Neuron (in vitro differentiated cells): ENCODE results near the gene HEPHL1.
"Not testable (repeated sequence)": the region's sequence is repeated elsewhere in the genome, so short reads cannot be mapped to it uniquely, and the experiment has no call there.

Experiments used
- H2AFZ ChIP-seq: one replicate; pipeline ENCODE4 v1.6.1; 2013; ENCODE audit warnings: low read depth, mild to moderate bottlenecking, inconsistent platforms, low read length, moderate library complexity
- H3K27me3 ChIP-seq: one replicate; pipeline ENCODE4 v1.6.1; 2013; ENCODE audit warnings: low read length; ENCODE audit not compliant: insufficient read depth
- H3K36me3 ChIP-seq: one replicate; pipeline ENCODE4 v1.6.1; 2013; ENCODE audit warnings: low read length; ENCODE audit not compliant: insufficient read depth
- H3K4me1 ChIP-seq: one replicate; pipeline ENCODE4 v1.6.1; 2013; ENCODE audit warnings: low read length; ENCODE audit not compliant: insufficient read depth
- H3K4me3 ChIP-seq: 2 replicates; pipeline ENCODE4 v1.5.1; 2013; ENCODE audit warnings: mild to moderate bottlenecking, low read length, moderate library complexity
- H3K9me3 ChIP-seq: one replicate; pipeline ENCODE4 v1.6.1; 2013; ENCODE audit warnings: low read length

Gene HEPHL1

GRCh38 chr11:94112206-94112953 lies 91.2 kb downstream of the HEPHL1 start:
- no peaks in the 10 kb centered on the region for H3K9me3 ChIP-seq
- peaks cover 14% of the 10 kb centered on the region for H3K4me1 ChIP-seq
- H2AFZ ChIP-seq: peak overlapping the region; percentile 36
- no peak overlapping the region for H3K4me3 ChIP-seq
- H3K27me3 ChIP-seq: no peaks in the 10 kb centered on the region
- H3K36me3 ChIP-seq: no peaks in the 10 kb centered on the region

GRCh38 chr11:94117197-94117574 lies 96.0 kb downstream of the HEPHL1 start:
- Histone ChIP-seq H3K4me1 (peaks cover 9% of the 10 kb centered on the region), H3K4me3 (no peak overlapping the region), H3K9me3 (no peaks in the 10 kb centered on the region), H3K27me3 (no peaks in the 10 kb centered on the region), H2AFZ (no peak overlapping the region), H3K36me3 (no peaks in the 10 kb centered on the region)

GRCh38 chr11:94117871-94118270 lies 96.7 kb downstream of the HEPHL1 start:
- no peak overlapping the region for H2AFZ ChIP-seq
- H3K27me3 ChIP-seq: no peaks in the 10 kb centered on the region
- H3K36me3 ChIP-seq: no peaks in the 10 kb centered on the region
- no peaks in the 10 kb centered on the region for H3K9me3 ChIP-seq
- H3K4me3 ChIP-seq: no peak overlapping the region
- H3K4me1 ChIP-seq: peaks cover 2% of the 10 kb centered on the region

GRCh38 chr11:94119676-94120075 lies 98.5 kb downstream of the HEPHL1 start:
- not testable (repeated sequence) for H3K27me3 ChIP-seq, H3K9me3 ChIP-seq, H2AFZ ChIP-seq, H3K4me1 ChIP-seq, H3K36me3 ChIP-seq, H3K4me3 ChIP-seq

GRCh38 chr11:94120516-94120915 lies 99.4 kb downstream of the HEPHL1 start:
- not testable (repeated sequence) for H3K36me3 ChIP-seq, H3K4me1 ChIP-seq, H2AFZ ChIP-seq, H3K4me3 ChIP-seq, H3K9me3 ChIP-seq, H3K27me3 ChIP-seq

GRCh38 chr11:94120946-94121345 lies 99.8 kb downstream of the HEPHL1 start:
- Histone ChIP-seq H3K4me3 (no peak overlapping the region), H3K36me3 (no peaks in the 10 kb centered on the region), H2AFZ (no peak overlapping the region), H3K27me3 (no peaks in the 10 kb centered on the region), H3K4me1 (no peaks in the 10 kb centered on the region), H3K9me3 (no peaks in the 10 kb centered on the region)

GRCh38 chr11:94125407-94126115 lies 104.4 kb downstream of the HEPHL1 start:
- H2AFZ ChIP-seq: no peak overlapping the region
- no peaks in the 10 kb centered on the region for H3K9me3 ChIP-seq
- no peaks in the 10 kb centered on the region for H3K27me3 ChIP-seq
- no peaks in the 10 kb centered on the region for H3K36me3 ChIP-seq
- no peak overlapping the region for H3K4me3 ChIP-seq
- peaks cover 22% of the 10 kb centered on the region for H3K4me1 ChIP-seq

- peaks cover 37% of the 10 kb centered on the region for H3K4me1 ChIP-seq
- H2AFZ ChIP-seq: peak overlapping the region; percentile 93
- no peaks in the 10 kb centered on the region for H3K27me3 ChIP-seq
- H3K4me3 ChIP-seq: peak overlapping the region; percentile 68
- H3K36me3 ChIP-seq: no peaks in the 10 kb centered on the region
- H3K9me3 ChIP-seq: no peaks in the 10 kb centered on the region
Observed at GRCh38 chr11:94127638-94128037, 106.5 kb downstream of the HEPHL1 start.

- Histone ChIP-seq H2AFZ (peak overlapping the region; percentile 93), H3K4me1 (peaks cover 37% of the 10 kb centered on the region), H3K36me3 (no peaks in the 10 kb centered on the region), H3K9me3 (no peaks in the 10 kb centered on the region), H3K27me3 (no peaks in the 10 kb centered on the region), H3K4me3 (peak overlapping the region; percentile 68)
Observed at GRCh38 chr11:94128291-94128745, 107.2 kb downstream of the HEPHL1 start.

- Histone ChIP-seq H3K9me3 (no peaks in the 10 kb centered on the region), H3K27me3 (no peaks in the 10 kb centered on the region), H3K4me1 (peaks cover 37% of the 10 kb centered on the region), H3K4me3 (peak within 1 kb of the TSS; percentile 68), H3K36me3 (no peaks in the 10 kb centered on the region), H2AFZ (peak within 1 kb of the TSS; percentile 93)
Observed at GRCh38 chr11:94128746-94129511, 107.8 kb downstream of the HEPHL1 start, which contains the start of gene PANX1. PANX1 (plus strand) TSS chr11:94128841; CDS start chr11:94129313, 472 bp downstream.

GRCh38 chr11:94129512-94130297 lies 108.6 kb downstream of the HEPHL1 start:
- Histone ChIP-seq H3K4me1 (peaks cover 37% of the 10 kb centered on the region), H3K36me3 (no peaks in the 10 kb centered on the region), H3K4me3 (peak overlapping the region; percentile 68), H3K9me3 (no peaks in the 10 kb centered on the region), H3K27me3 (no peaks in the 10 kb centered on the region), H2AFZ (peak overlapping the region; percentile 93)

- H3K4me1 ChIP-seq: peaks cover 37% of the 10 kb centered on the region
Observed at GRCh38 chr11:94130298-94131046, 109.3 kb downstream of the HEPHL1 start.

More at GRCh38 chr11:94130298-94131046, 109.3 kb downstream of the HEPHL1 start:
- Histone ChIP-seq H3K27me3 (no peaks in the 10 kb centered on the region), H2AFZ (no peak overlapping the region), H3K9me3 (no peaks in the 10 kb centered on the region), H3K4me3 (peak overlapping the region; percentile 68), H3K36me3 (no peaks in the 10 kb centered on the region)
